OCI-LY1 (cell line): ENCODE measurements around the gene USP22.

Experiments used
- H2AFZ ChIP-seq: fragments of 200-600 bp; sonication (generic), shearing (Covaris generic); 2 replicates; pipeline ENCODE4 v1.6.0; 2014; ENCODE audit warnings: antibody characterized with exemption, mild to moderate bottlenecking, low read length
- H3F3A ChIP-seq: fragments of 200-600 bp; sonication (generic), shearing (Covaris generic); 2 replicates; pipeline ENCODE4 v1.6.0; 2014; ENCODE audit warnings: mild to moderate bottlenecking, antibody characterized with exemption, low read length, moderate library complexity; ENCODE audit not compliant: insufficient read depth
- H3K27ac ChIP-seq: fragments of 200-600 bp; sonication (generic); 2 replicates; pipeline ENCODE4 v1.5.1; 2014; ENCODE audit warnings: low read length, mixed run types, mild to moderate bottlenecking, low read depth; ENCODE audit not compliant: poor library complexity, severe bottlenecking
- H3K27me3 ChIP-seq: fragments of 200-600 bp; sonication (generic); 2 replicates; pipeline ENCODE4 v1.6.0; 2014; ENCODE audit warnings: antibody characterized with exemption, mild to moderate bottlenecking, low read length, moderate library complexity; ENCODE audit not compliant: insufficient read depth
- H3K36me3 ChIP-seq: fragments of 200-600 bp; sonication (generic); 2 replicates; pipeline ENCODE4 v1.6.1; 2014; ENCODE audit warnings: mild to moderate bottlenecking, antibody characterized with exemption, low read length, moderate library complexity, mixed read lengths; ENCODE audit not compliant: insufficient read depth
- H3K4me1 ChIP-seq: fragments of 200-600 bp; sonication (generic); 2 replicates; pipeline ENCODE4 v1.5.1; 2014; ENCODE audit warnings: mild to moderate bottlenecking, low read length, moderate library complexity; ENCODE audit not compliant: insufficient read depth, severe bottlenecking
- H3K4me2 ChIP-seq: fragments of 200-600 bp; sonication (generic), shearing (Covaris generic); 2 replicates; pipeline ENCODE4 v1.6.1; 2014; ENCODE audit warnings: low read length
- H3K4me3 ChIP-seq: fragments of 200-600 bp; sonication (generic); 2 replicates; pipeline ENCODE4 v1.5.1; 2014; ENCODE audit warnings: low read length, low read depth, mild to moderate bottlenecking, mixed read lengths; ENCODE audit not compliant: poor library complexity, severe bottlenecking
- H3K79me2 ChIP-seq: fragments of 200-600 bp; shearing (Covaris generic); 2 replicates; pipeline ENCODE4 v1.6.1; 2016; ENCODE audit warnings: mixed run types, low read length, mixed read lengths; ENCODE audit not compliant: insufficient read depth
- H3K9ac ChIP-seq: fragments of 200-600 bp; sonication (generic), shearing (Covaris generic); 2 replicates; pipeline ENCODE4 v1.6.1; 2014; ENCODE audit warnings: mild to moderate bottlenecking, low read length, mixed read lengths
- H3K9me2 ChIP-seq: fragments of 200-600 bp; sonication (generic), shearing (Covaris generic); 2 replicates; pipeline ENCODE4 v1.6.1; 2014; ENCODE audit warnings: low read depth, mild to moderate bottlenecking, low read length, mixed read lengths
- H3K9me3 ChIP-seq: fragments of 200-600 bp; shearing (Covaris generic); 2 replicates; pipeline ENCODE4 v1.6.1; 2014; ENCODE audit warnings: low read length, mixed read lengths
- H4K20me1 ChIP-seq: fragments of 200-600 bp; sonication (generic), shearing (Covaris generic); 2 replicates; pipeline ENCODE4 v1.6.0; 2016; ENCODE audit warnings: mild to moderate bottlenecking, low read length; ENCODE audit not compliant: insufficient read depth
- CTCF ChIP-seq: fragments of 200-600 bp; sonication (generic), shearing (Covaris generic); IDR thresholded peaks from 2 replicates; pipeline ENCODE4 v1.5.1; 2017; ENCODE audit warnings: mild to moderate bottlenecking, antibody characterized with exemption, low read length, moderate library complexity, mixed read lengths
- EZH2 ChIP-seq: fragments of 200-600 bp; sonication (generic), shearing (Covaris generic); IDR thresholded peaks from 2 replicates; pipeline ENCODE4 v1.8.0; 2017; ENCODE audit warnings: borderline replicate concordance, mixed run types, mild to moderate bottlenecking, antibody characterized with exemption, low read length, moderate library complexity, mixed read lengths

Gene USP22

DNA sequence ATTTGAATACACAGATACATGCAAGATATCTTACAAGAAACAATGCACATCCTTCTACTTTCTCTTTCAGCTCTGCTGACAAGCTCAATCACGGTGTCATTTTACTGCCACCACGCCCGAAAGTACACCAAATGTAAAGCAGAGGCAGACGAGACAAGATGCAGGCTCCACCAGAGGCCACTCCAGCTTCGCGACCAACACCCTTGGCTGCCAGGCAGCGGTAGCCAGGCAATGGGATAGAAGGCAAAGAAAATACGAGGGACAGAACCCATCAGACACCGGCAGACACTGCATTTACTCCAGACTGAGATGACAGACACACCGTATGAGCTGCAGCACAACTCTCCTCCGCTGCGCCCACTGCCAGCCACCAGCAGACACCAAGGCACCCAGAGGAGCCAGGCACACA is 41.0 kb downstream of the USP22 start:
- Histone ChIP-seq H3F3A (no peaks in the 10 kb centered on the region), H3K9me3 (no peaks in the 10 kb centered on the region), H3K79me2 (no peaks in the 10 kb centered on the region), H3K9me2 (no peaks in the 10 kb centered on the region), H3K4me1 (no peaks in the 10 kb centered on the region), H3K4me3 (no peak overlapping the region), H3K9ac (no peak overlapping the region), H3K27ac (no peak overlapping the region), H4K20me1 (no peaks in the 10 kb centered on the region), H3K4me2 (no peak overlapping the region), H3K27me3 (no peaks in the 10 kb centered on the region), H3K36me3 (peaks cover 71% of the 10 kb centered on the region), H2AFZ (no peak overlapping the region)
- no peak for TF ChIP-seq CTCF
- no peak for TF ChIP-seq EZH2

- H3K27me3 ChIP-seq = no peaks in the 10 kb centered on the region; the same call in 1 of the 2 replicates
- H3K4me3 ChIP-seq = no peak overlapping the region
- no peak for TF ChIP-seq CTCF
- no peak for TF ChIP-seq EZH2
- H3K4me2 ChIP-seq = no peak overlapping the region
- no peaks in the 10 kb centered on the region for H3K79me2 ChIP-seq
- no peaks in the 10 kb centered on the region for H3K4me1 ChIP-seq
- no peaks in the 10 kb centered on the region for H4K20me1 ChIP-seq
- peaks cover 65% of the 10 kb centered on the region for H3K36me3 ChIP-seq
- H3K27ac ChIP-seq = no peak overlapping the region
- H3K9ac ChIP-seq = no peak overlapping the region
- no peaks in the 10 kb centered on the region for H3K9me3 ChIP-seq
- H2AFZ ChIP-seq = no peak overlapping the region
- H3F3A ChIP-seq = no peaks in the 10 kb centered on the region
- no peaks in the 10 kb centered on the region for H3K9me2 ChIP-seq
Measured at GRCh38 chr17:21001111-21001812, 41.5 kb downstream of the USP22 start.

GRCh38 chr17:20999841-21000532 is 42.8 kb downstream of the USP22 start:
- no peaks in the 10 kb centered on the region for H3F3A ChIP-seq
- H3K4me1 ChIP-seq = no peaks in the 10 kb centered on the region
- H3K4me3 ChIP-seq = no peak overlapping the region
- no peak overlapping the region for H2AFZ ChIP-seq
- H3K9me3 ChIP-seq = no peaks in the 10 kb centered on the region
- peaks cover 53% of the 10 kb centered on the region for H3K36me3 ChIP-seq
- TF ChIP-seq CTCF (no peak), EZH2 (no peak)
- no peaks in the 10 kb centered on the region for H3K79me2 ChIP-seq
- H4K20me1 ChIP-seq = no peaks in the 10 kb centered on the region
- H3K4me2 ChIP-seq = no peak overlapping the region
- H3K9ac ChIP-seq = no peak overlapping the region
- H3K27ac ChIP-seq = no peak overlapping the region
- H3K9me2 ChIP-seq = no peaks in the 10 kb centered on the region
- peaks cover 5% of the 10 kb centered on the region; the same call in 1 of the 2 replicates for H3K27me3 ChIP-seq
